Astrocyte (in vitro differentiated cells and primary cell): ENCODE data around the gene RAE1. TPM values are rescaled to one million over a fixed set of nuclear protein-coding genes. Genes with fewer than 3 reads are reported as not detected.
A peak's percentile ranks its signal among the peaks of the same experiment; 100 is the strongest.

Source experiments
- DNase-seq: peaks from one replicate; pipeline ENCODE4 v3.0.0-alpha.2; 2010; ENCODE audit warnings: low read depth
- FAIRE-seq: peaks from 2 replicates; lab custom pipeline; 2011; peaks lifted over from hg19 to GRCh38; lab: Jason Lieb, UNC
- H2AFZ ChIP-seq: 2 replicates; pipeline ENCODE4 v1.6.0; 2012; ENCODE audit warnings: low read depth, low read length, inconsistent platforms
- H3K27ac ChIP-seq: 2 replicates; pipeline ENCODE4 v1.5.1; 2011; ENCODE audit warnings: low read depth, low read length, inconsistent platforms
- H3K27me3 ChIP-seq: 2 replicates; pipeline ENCODE4 v1.6.0; 2011; ENCODE audit warnings: low read length, inconsistent platforms; ENCODE audit not compliant: insufficient read depth
- H3K36me3 ChIP-seq: 2 replicates; pipeline ENCODE4 v1.5.1; 2011; ENCODE audit warnings: low read length, inconsistent platforms; ENCODE audit not compliant: insufficient read depth
- H3K4me1 ChIP-seq: 2 replicates; pipeline ENCODE4 v1.5.1; 2011; ENCODE audit warnings: low read length, inconsistent platforms; ENCODE audit not compliant: insufficient read depth
- H3K4me2 ChIP-seq: 2 replicates; pipeline ENCODE4 v1.6.0; 2012; ENCODE audit warnings: low read length, inconsistent platforms
- H3K4me3 ChIP-seq: 2 replicates; pipeline ENCODE4 v1.5.1; 2011; ENCODE audit warnings: low read depth, mild to moderate bottlenecking, low read length, inconsistent platforms; ENCODE audit not compliant: insufficient read depth
- H3K79me2 ChIP-seq: 2 replicates; pipeline ENCODE4 v1.6.0; 2012; ENCODE audit warnings: mild to moderate bottlenecking, low read length, inconsistent platforms; ENCODE audit not compliant: insufficient read depth
- H3K9ac ChIP-seq: 2 replicates; pipeline ENCODE4 v1.6.0; 2012; ENCODE audit warnings: mild to moderate bottlenecking, low read length, inconsistent platforms
- H3K9me3 ChIP-seq: 2 replicates; pipeline ENCODE4 v1.5.1; 2012; ENCODE audit warnings: low read depth, mild to moderate bottlenecking, low read length, inconsistent platforms; ENCODE audit not compliant: insufficient read depth
- H4K20me1 ChIP-seq: 2 replicates; pipeline ENCODE4 v1.6.0; 2012; ENCODE audit warnings: low read length, inconsistent platforms; ENCODE audit not compliant: insufficient read depth
- H3K27ac Mint-ChIP-seq: one replicate; pipeline ENCODE4 v1.8.0; 2021; ENCODE audit warnings: mild to moderate bottlenecking, mixed read lengths; ENCODE audit not compliant: unreplicated experiment
- H3K27me3 Mint-ChIP-seq: one replicate; pipeline ENCODE4 v1.8.0; 2021; ENCODE audit warnings: low read depth, mixed read lengths; ENCODE audit not compliant: unreplicated experiment
- H3K36me3 Mint-ChIP-seq: one replicate; pipeline ENCODE4 v1.8.0; 2021; ENCODE audit warnings: low read depth, mixed read lengths; ENCODE audit not compliant: unreplicated experiment
- H3K4me1 Mint-ChIP-seq: one replicate; pipeline ENCODE4 v1.8.0; 2021; ENCODE audit warnings: low read depth, mixed read lengths; ENCODE audit not compliant: unreplicated experiment
- H3K4me3 Mint-ChIP-seq: one replicate; pipeline ENCODE4 v1.8.0; 2021; ENCODE audit warnings: mild to moderate bottlenecking, moderate library complexity, mixed read lengths; ENCODE audit not compliant: unreplicated experiment
- H3K9me3 Mint-ChIP-seq: one replicate; pipeline ENCODE4 v1.8.0; 2021; ENCODE audit warnings: mild to moderate bottlenecking, mixed read lengths; ENCODE audit not compliant: unreplicated experiment
- CTCF ChIP-seq: IDR thresholded peaks from 2 replicates; pipeline ENCODE4 v1.5.1; 2011; ENCODE audit warnings: low read depth, mild to moderate bottlenecking, inconsistent platforms, low read length, moderate library complexity; ENCODE audit not compliant: insufficient read depth
- EZH2 ChIP-seq: IDR thresholded peaks from 2 replicates; pipeline ENCODE4 v1.6.1; 2012; ENCODE audit warnings: mild to moderate bottlenecking, low read length, inconsistent platforms; ENCODE audit not compliant: insufficient read depth
- total RNA-seq: library from RNA; stranded (reverse); gene quantifications from 2 replicates; pipeline ENCODE4 v1.2.1, GENCODE V29; 2021

RAE1 gene
- total RNA-seq, 1 donor from 2014 or later = 31.1 TPM

- Mint-ChIP-seq H3K27ac (peak overlapping the region; percentile 66), H3K9me3 (no peaks in the 10 kb centered on the region), H3K4me1 (peaks cover 22% of the 10 kb centered on the region), H3K27me3 (no peaks in the 10 kb centered on the region), H3K4me3 (no peak overlapping the region), H3K36me3 (peaks cover 26% of the 10 kb centered on the region)
- TF ChIP-seq EZH2 = no peak
- TF ChIP-seq CTCF = no peak
- H3K36me3 ChIP-seq = no peaks in the 10 kb centered on the region
- no peaks in the 10 kb centered on the region for H3K27me3 ChIP-seq
- no peak overlapping the region for H3K4me3 ChIP-seq
- FAIRE-seq (no peak), DNase-seq (no peak)
- H3K4me1 ChIP-seq = peaks cover 20% of the 10 kb centered on the region
- no peaks in the 10 kb centered on the region for H3K9me3 ChIP-seq
- peaks cover 54% of the 10 kb centered on the region for H3K79me2 ChIP-seq
- H3K27ac ChIP-seq = no peak overlapping the region
- peaks cover 77% of the 10 kb centered on the region for H4K20me1 ChIP-seq
- H3K9ac ChIP-seq = peak overlapping the region; percentile 10
- H3K4me2 ChIP-seq = peak overlapping the region; percentile 15
- H2AFZ ChIP-seq = no peak overlapping the region
These were observed 48.6 kb downstream of the RAE1 start for GRCh38 chr20:57399587-57400155.

GRCh38 chr20:57400231-57400701, 49.2 kb downstream of the RAE1 start:
- TF ChIP-seq EZH2 = no peak
- TF ChIP-seq CTCF = no peak
- peaks cover 18% of the 10 kb centered on the region for H3K4me1 ChIP-seq
- peaks cover 81% of the 10 kb centered on the region for H4K20me1 ChIP-seq
- H2AFZ ChIP-seq = no peak overlapping the region
- H3K27ac Mint-ChIP-seq = no peak overlapping the region
- H3K4me3 ChIP-seq = no peak overlapping the region
- H3K36me3 Mint-ChIP-seq = peaks cover 26% of the 10 kb centered on the region
- H3K27me3 ChIP-seq = no peaks in the 10 kb centered on the region
- no peak overlapping the region for H3K4me2 ChIP-seq
- H3K9me3 Mint-ChIP-seq = no peaks in the 10 kb centered on the region
- H3K9me3 ChIP-seq = no peaks in the 10 kb centered on the region
- no peak for FAIRE-seq
- no peak for DNase-seq
- no peaks in the 10 kb centered on the region for H3K36me3 ChIP-seq
- H3K79me2 ChIP-seq = peaks cover 54% of the 10 kb centered on the region
- peaks cover 18% of the 10 kb centered on the region for H3K4me1 Mint-ChIP-seq
- H3K27me3 Mint-ChIP-seq = no peaks in the 10 kb centered on the region
- H3K4me3 Mint-ChIP-seq = no peak overlapping the region
- H3K27ac ChIP-seq = no peak overlapping the region
- H3K9ac ChIP-seq = no peak overlapping the region

GRCh38 chr20:57400821-57401564, 49.9 kb downstream of the RAE1 start:
- Histone ChIP-seq H3K9me3 (no peaks in the 10 kb centered on the region), H2AFZ (no peak overlapping the region)
- no peak overlapping the region for H3K27ac Mint-ChIP-seq

More at GRCh38 chr20:57400821-57401564, 49.9 kb downstream of the RAE1 start:
- Mint-ChIP-seq H3K27me3 (no peaks in the 10 kb centered on the region), H3K4me1 (peaks cover 14% of the 10 kb centered on the region), H3K36me3 (peaks cover 26% of the 10 kb centered on the region), H3K4me3 (no peak overlapping the region), H3K9me3 (no peaks in the 10 kb centered on the region)
- Histone ChIP-seq H3K27ac (no peak overlapping the region), H3K36me3 (no peaks in the 10 kb centered on the region), H3K79me2 (peaks cover 53% of the 10 kb centered on the region), H3K4me2 (no peak overlapping the region), H3K4me1 (peaks cover 11% of the 10 kb centered on the region), H3K27me3 (no peaks in the 10 kb centered on the region), H3K4me3 (no peak overlapping the region), H3K9ac (no peak overlapping the region), H4K20me1 (peaks cover 78% of the 10 kb centered on the region)
- no peak for TF ChIP-seq CTCF
- TF ChIP-seq EZH2 = no peak
- no peak for DNase-seq
- no peak for FAIRE-seq
